ENCODE data around the gene KCNG2.
"Not testable (repeated sequence)": the region's sequence is repeated elsewhere in the genome, so short reads cannot be mapped to it uniquely, and the experiment has no call there.

The KCNG2 gene

GRCh38 chr18:79797518-79798345, at the start of gene KCNG2:
Gene KCNG2, plus strand, starts transcription at chr18:79797938. Its CDS starts 65,730 bp downstream, at chr18:79863668.
- DNase-seq: peak; percentile 18

- no peak for DNase-seq
Observed at GRCh38 chr18:79748321-79749180, 49.2 kb upstream of the KCNG2 start.

- no peak for DNase-seq
Observed at GRCh38 chr18:79749251-79750191, 48.2 kb upstream of the KCNG2 start.

GRCh38 chr18:79750980-79751571, 46.7 kb upstream of the KCNG2 start:
- DNase-seq: no peak

GRCh38 chr18:79751918-79752578, 45.7 kb upstream of the KCNG2 start:
- not testable (repeated sequence) for DNase-seq

- DNase-seq: not testable (repeated sequence)
Observed at GRCh38 chr18:79752946-79753345, 44.8 kb upstream of the KCNG2 start.

GRCh38 chr18:79753391-79753851, 44.3 kb upstream of the KCNG2 start:
- DNase-seq: no peak

- no peak for DNase-seq
Observed at GRCh38 chr18:79754022-79754761, 43.5 kb upstream of the KCNG2 start.

- DNase-seq: no peak
Observed at GRCh38 chr18:79754831-79755351, 42.8 kb upstream of the KCNG2 start.

- DNase-seq: no peak
Observed at GRCh38 chr18:79755496-79756142, 42.1 kb upstream of the KCNG2 start.

- no peak for DNase-seq
Observed at GRCh38 chr18:79756143-79756500, 41.6 kb upstream of the KCNG2 start.

GRCh38 chr18:79756826-79757225, 40.9 kb upstream of the KCNG2 start:
- DNase-seq: no peak

- no peak for DNase-seq
Observed at GRCh38 chr18:79760348-79760747, 37.4 kb upstream of the KCNG2 start.

- DNase-seq: no peak
Observed at GRCh38 chr18:79760881-79761280, 36.9 kb upstream of the KCNG2 start.

- DNase-seq: no peak
Observed at GRCh38 chr18:79763407-79763806, 34.3 kb upstream of the KCNG2 start.

- no peak for DNase-seq
Observed at GRCh38 chr18:79764131-79764530, 33.6 kb upstream of the KCNG2 start.

GRCh38 chr18:79765491-79766245, 32.1 kb upstream of the KCNG2 start:
- no peak for DNase-seq

GRCh38 chr18:79766308-79766707, 31.4 kb upstream of the KCNG2 start:
- no peak for DNase-seq

GRCh38 chr18:79768745-79769144, 29.0 kb upstream of the KCNG2 start:
- DNase-seq: no peak

All from NCI-H1105 (cell line).